ENCODE results near the gene MDM4.

Gene MDM4

DNA sequence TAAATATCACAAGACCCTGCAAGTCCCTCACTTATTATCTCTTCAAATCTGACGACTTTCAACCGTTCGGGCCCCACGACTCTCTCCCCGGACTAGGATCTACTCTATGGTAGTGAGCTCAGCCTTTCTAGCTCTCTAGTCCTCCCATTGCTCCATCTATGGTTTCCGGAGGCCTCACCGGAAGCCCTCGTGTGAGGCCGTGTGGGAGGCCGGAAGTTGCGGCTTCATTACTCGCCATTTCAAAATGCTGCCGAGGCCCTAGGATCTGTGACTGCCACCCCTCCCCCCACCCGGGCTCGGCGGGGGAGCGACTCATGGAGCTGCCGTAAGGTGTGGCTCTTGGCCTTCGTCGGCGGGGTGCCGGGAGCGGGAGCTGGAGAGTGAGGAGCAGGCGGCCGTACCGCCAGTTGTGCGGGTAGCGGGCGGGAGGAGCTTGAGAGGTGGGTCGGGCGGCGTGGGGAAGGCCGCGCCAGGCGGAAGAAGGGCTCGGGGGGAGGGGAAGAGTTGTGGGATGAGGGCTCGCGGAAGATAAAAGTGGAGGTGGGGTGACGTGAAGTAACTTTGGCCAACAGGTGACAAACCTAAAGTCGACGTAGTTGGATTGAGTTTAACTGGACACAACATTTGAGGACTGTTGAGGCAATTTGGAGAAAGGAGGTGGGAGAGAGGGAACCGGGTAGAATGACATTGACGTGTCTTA, at the start of gene MDM4:
MDM4 (plus strand) TSS at position 227 of the 700 bp plus-strand sequence. CDS start 9,113 bp downstream, outside the sequence.
- Mint-ChIP-seq H3K27me3 (no peaks in the 10 kb centered on the region), H3K9me3 (ENCODE audit: low read depth) (no peaks in the 10 kb centered on the region), H3K4me1 (ENCODE audit: low read depth) (peaks cover 58% of the 10 kb centered on the region), H3K36me3 (peaks cover 8% of the 10 kb centered on the region), H3K4me3 (no peak within 1 kb of the TSS), H3K27ac (no peak within 1 kb of the TSS)

DNA sequence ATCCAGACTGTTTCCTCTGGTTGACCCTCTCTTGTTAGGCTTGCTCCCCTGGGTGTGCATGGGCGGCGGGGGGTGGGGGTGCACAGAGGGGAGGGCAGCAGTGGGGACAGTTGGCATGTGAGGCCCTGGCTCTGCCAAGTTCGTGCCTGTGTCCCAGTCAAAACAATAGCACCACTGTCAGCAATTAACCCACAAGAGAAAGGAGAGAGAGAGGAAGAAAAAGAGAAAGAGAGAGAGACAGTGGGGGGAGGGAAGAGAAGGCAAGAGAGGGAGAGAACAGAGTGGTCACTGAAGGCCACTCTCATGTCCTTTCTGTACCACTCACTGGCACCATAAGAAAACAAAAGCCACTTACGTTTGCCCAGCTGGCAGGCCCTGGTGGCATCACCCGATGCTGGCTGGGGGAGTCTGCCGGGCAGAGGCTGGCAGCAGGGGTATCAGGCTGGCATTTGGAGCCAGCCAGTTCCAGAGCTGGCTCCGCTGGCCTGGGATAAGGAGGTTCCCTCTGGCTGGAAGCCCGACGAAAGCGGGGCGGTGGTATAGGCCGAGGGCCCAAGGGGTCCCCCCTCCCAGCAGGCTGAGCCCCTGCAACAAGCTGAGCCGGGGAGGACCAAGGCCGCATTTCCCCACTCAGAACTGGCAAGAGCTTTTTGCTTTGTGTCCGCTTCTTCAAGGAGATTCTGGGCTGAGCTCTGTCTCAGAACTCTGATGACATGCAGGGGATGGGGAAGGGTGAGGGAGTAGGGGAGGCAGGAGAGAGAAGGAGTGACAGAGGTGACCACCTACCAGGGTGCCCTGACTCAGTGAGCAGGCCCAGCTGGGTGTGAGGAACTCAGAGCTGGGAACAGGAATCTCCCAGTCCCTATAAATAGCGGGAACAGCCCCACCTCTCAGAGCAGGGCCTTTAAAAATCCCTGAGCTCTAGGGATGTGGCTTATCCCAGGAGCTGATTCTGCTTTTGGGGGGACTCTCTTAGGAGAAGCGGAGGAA, 49.5 kb upstream of the MDM4 start:
- no peaks in the 10 kb centered on the region for H3K27me3 Mint-ChIP-seq
- H3K27ac Mint-ChIP-seq, result no peak overlapping the region
- H3K36me3 Mint-ChIP-seq, result peaks cover 13% of the 10 kb centered on the region
- H3K9me3 Mint-ChIP-seq (ENCODE audit: low read depth), result no peaks in the 10 kb centered on the region
- H3K4me3 Mint-ChIP-seq, result no peak overlapping the region
- H3K4me1 Mint-ChIP-seq (ENCODE audit: low read depth), result peaks cover 40% of the 10 kb centered on the region

DNA sequence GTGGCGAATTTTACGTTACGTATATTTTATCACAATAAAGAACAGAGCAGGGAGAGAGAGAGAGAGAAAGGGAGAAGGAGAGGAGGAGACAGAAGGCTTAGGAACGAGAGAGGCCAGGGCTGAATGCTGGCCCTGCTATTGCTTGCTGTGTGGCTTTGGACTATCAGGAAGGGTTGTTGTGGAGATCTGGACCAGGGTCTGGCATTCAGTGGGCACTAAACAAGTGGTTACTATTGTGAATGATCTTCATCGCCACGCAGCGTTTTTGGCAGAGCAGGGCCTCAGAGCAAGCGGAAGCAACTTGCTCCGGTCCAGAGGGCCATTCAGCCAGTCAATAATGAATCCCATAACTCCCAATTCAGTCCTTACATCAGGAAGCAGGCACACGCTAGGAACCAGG, 48.0 kb upstream of the MDM4 start:
- H3K9me3 Mint-ChIP-seq (ENCODE audit: low read depth), result no peaks in the 10 kb centered on the region
- H3K36me3 Mint-ChIP-seq, result peaks cover 13% of the 10 kb centered on the region
- no peak overlapping the region for H3K4me3 Mint-ChIP-seq
- H3K4me1 Mint-ChIP-seq (ENCODE audit: low read depth), result peaks cover 26% of the 10 kb centered on the region
- no peak overlapping the region for H3K27ac Mint-ChIP-seq
- no peaks in the 10 kb centered on the region for H3K27me3 Mint-ChIP-seq

GRCh38 chr1:204468766-204469302, 47.4 kb upstream of the MDM4 start:
- peaks cover 13% of the 10 kb centered on the region for H3K36me3 Mint-ChIP-seq
- H3K9me3 Mint-ChIP-seq (ENCODE audit: low read depth), result no peaks in the 10 kb centered on the region
- no peak overlapping the region for H3K27ac Mint-ChIP-seq
- H3K4me3 Mint-ChIP-seq, result no peak overlapping the region
- peaks cover 22% of the 10 kb centered on the region for H3K4me1 Mint-ChIP-seq (ENCODE audit: low read depth)
- no peaks in the 10 kb centered on the region for H3K27me3 Mint-ChIP-seq

DNA sequence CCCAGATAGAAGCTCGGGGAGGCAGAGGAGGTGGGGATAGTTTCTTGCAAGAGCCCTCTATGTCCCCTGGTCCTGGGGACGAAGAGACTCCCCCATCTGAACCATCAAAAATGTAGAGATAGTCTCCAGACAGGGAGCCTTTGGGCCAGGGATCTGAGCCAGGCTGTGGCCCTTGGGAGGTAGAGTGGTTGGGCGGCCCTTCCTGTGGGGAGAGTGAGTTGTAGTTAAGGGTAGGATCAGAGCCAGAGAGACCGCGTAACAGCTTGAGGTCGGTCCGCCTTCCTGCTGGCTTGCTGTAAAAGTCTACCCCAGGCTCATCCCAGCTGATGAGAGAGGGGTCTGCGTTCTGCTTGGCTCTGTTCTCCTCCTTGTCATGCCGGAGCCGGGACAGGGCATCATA, 46.9 kb upstream of the MDM4 start:
- Mint-ChIP-seq H3K36me3 (peaks cover 13% of the 10 kb centered on the region), H3K4me3 (no peak overlapping the region), H3K9me3 (ENCODE audit: low read depth) (no peaks in the 10 kb centered on the region), H3K27me3 (no peaks in the 10 kb centered on the region), H3K27ac (no peak overlapping the region), H3K4me1 (ENCODE audit: low read depth) (peaks cover 19% of the 10 kb centered on the region)

GRCh38 chr1:204471687-204472086, 44.5 kb upstream of the MDM4 start:
- Mint-ChIP-seq H3K27me3 (no peaks in the 10 kb centered on the region), H3K4me3 (no peak overlapping the region), H3K4me1 (ENCODE audit: low read depth) (peaks cover 25% of the 10 kb centered on the region), H3K36me3 (peaks cover 9% of the 10 kb centered on the region), H3K27ac (no peak overlapping the region), H3K9me3 (ENCODE audit: low read depth) (no peaks in the 10 kb centered on the region)

GRCh38 chr1:204472660-204473059, 43.5 kb upstream of the MDM4 start:
- peaks cover 9% of the 10 kb centered on the region for H3K36me3 Mint-ChIP-seq
- H3K4me1 Mint-ChIP-seq (ENCODE audit: low read depth), result peaks cover 35% of the 10 kb centered on the region
- no peaks in the 10 kb centered on the region for H3K27me3 Mint-ChIP-seq
- no peaks in the 10 kb centered on the region for H3K9me3 Mint-ChIP-seq (ENCODE audit: low read depth)
- no peak overlapping the region for H3K27ac Mint-ChIP-seq
- H3K4me3 Mint-ChIP-seq, result no peak overlapping the region

- no peaks in the 10 kb centered on the region for H3K27me3 Mint-ChIP-seq
- H3K4me3 Mint-ChIP-seq, result no peak overlapping the region
- H3K27ac Mint-ChIP-seq, result no peak overlapping the region
- H3K4me1 Mint-ChIP-seq (ENCODE audit: low read depth), result peaks cover 42% of the 10 kb centered on the region
- peaks cover 6% of the 10 kb centered on the region for H3K36me3 Mint-ChIP-seq
- no peaks in the 10 kb centered on the region for H3K9me3 Mint-ChIP-seq (ENCODE audit: low read depth)
Measured at GRCh38 chr1:204473400-204473965, 42.7 kb upstream of the MDM4 start.

- no peaks in the 10 kb centered on the region for H3K9me3 Mint-ChIP-seq (ENCODE audit: low read depth)
- no peak overlapping the region for H3K27ac Mint-ChIP-seq
- H3K4me1 Mint-ChIP-seq (ENCODE audit: low read depth), result peaks cover 63% of the 10 kb centered on the region
- H3K36me3 Mint-ChIP-seq, result peaks cover 4% of the 10 kb centered on the region
- no peak overlapping the region for H3K4me3 Mint-ChIP-seq
- H3K27me3 Mint-ChIP-seq, result no peaks in the 10 kb centered on the region
Measured at GRCh38 chr1:204475656-204476432, 40.4 kb upstream of the MDM4 start.

DNA sequence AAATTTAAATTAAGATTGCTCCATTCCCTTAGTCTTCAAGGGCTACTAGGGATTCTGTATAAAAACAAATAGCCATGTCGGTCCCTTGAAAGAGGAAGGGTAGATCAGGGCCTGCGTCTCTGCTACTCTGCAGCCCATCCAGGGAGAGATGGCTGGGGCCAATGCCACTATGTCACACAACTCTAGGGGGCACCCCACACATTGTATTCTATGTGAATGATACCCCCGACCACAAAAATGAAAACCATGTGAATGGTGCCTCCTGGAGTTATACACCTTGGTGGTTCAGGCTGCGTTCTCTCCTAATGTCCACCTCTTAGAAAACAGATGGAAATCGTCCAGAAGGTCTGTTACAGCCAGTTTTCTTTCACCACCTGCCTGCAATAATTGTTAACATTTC, 39.6 kb upstream of the MDM4 start:
- peaks cover 71% of the 10 kb centered on the region for H3K4me1 Mint-ChIP-seq (ENCODE audit: low read depth)
- no peak overlapping the region for H3K4me3 Mint-ChIP-seq
- H3K27ac Mint-ChIP-seq, result no peak overlapping the region
- H3K27me3 Mint-ChIP-seq, result no peaks in the 10 kb centered on the region
- no peaks in the 10 kb centered on the region for H3K9me3 Mint-ChIP-seq (ENCODE audit: low read depth)
- peaks cover 4% of the 10 kb centered on the region for H3K36me3 Mint-ChIP-seq

DNA sequence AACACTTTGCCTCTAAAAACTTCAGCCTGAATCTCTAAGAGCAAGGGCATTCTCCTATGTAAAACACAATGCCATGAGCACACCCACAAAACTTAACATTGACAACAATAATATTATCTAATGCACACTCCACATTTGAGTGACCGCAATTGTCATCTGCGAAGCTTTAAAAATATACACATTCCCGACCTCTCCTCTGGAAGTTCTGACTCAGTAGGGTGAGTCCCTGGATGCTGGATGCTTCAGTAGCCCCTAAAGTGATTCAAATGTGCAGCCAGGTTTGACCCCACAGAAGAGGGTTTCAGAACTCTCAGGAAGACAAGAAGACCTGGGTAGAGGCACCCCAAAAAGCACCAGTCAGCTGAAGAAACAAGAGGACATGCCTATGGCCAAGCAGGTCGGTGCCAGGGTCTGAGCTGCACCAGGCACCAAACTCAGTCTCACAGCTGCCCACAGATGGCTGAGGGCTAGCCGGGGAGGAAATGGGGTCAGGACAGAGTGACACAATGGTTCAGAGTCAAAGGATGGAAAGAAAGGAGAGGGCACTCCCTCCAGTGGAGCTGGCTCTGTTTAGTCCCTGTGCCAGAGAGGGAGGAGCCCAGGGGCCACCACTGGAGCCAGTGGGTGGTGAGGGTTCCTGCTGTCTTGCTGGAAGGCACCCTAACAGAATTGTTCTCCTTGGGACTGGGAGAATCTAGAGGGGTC, 39.0 kb upstream of the MDM4 start:
- peaks cover 4% of the 10 kb centered on the region for H3K36me3 Mint-ChIP-seq
- no peak overlapping the region for H3K4me3 Mint-ChIP-seq
- H3K4me1 Mint-ChIP-seq (ENCODE audit: low read depth), result peaks cover 73% of the 10 kb centered on the region
- no peak overlapping the region for H3K27ac Mint-ChIP-seq
- H3K9me3 Mint-ChIP-seq (ENCODE audit: low read depth), result no peaks in the 10 kb centered on the region
- no peaks in the 10 kb centered on the region for H3K27me3 Mint-ChIP-seq

- Mint-ChIP-seq H3K9me3 (ENCODE audit: low read depth) (no peaks in the 10 kb centered on the region), H3K27me3 (no peaks in the 10 kb centered on the region), H3K27ac (no peak overlapping the region), H3K4me1 (ENCODE audit: low read depth) (peaks cover 76% of the 10 kb centered on the region), H3K36me3 (peaks cover 6% of the 10 kb centered on the region), H3K4me3 (no peak overlapping the region)
Measured at GRCh38 chr1:204478172-204478899, 37.9 kb upstream of the MDM4 start.

- no peak overlapping the region for H3K27ac Mint-ChIP-seq
- no peaks in the 10 kb centered on the region for H3K9me3 Mint-ChIP-seq (ENCODE audit: low read depth)
- H3K4me1 Mint-ChIP-seq (ENCODE audit: low read depth), result peaks cover 78% of the 10 kb centered on the region
- no peaks in the 10 kb centered on the region for H3K27me3 Mint-ChIP-seq
- peaks cover 8% of the 10 kb centered on the region for H3K36me3 Mint-ChIP-seq
- H3K4me3 Mint-ChIP-seq, result no peak overlapping the region
Measured at GRCh38 chr1:204478921-204479320, 37.3 kb upstream of the MDM4 start.
